H9 (cell line): Measurements from ENCODE around the gene MBD3L4. TPM values are rescaled to one million over a fixed set of nuclear protein-coding genes. Genes with fewer than 3 reads are reported as not detected.
A peak's percentile ranks its signal among the peaks of the same experiment; 100 is the strongest.

ENCODE experiments used
- DNase-seq: peaks from one replicate; pipeline ENCODE4 v3.0.0-alpha.2; 2017
- H2AFZ ChIP-seq: one replicate; pipeline ENCODE4 v1.6.1; 2013; ENCODE audit warnings: mild to moderate bottlenecking, low read length, control low read depth, moderate library complexity
- H2AK5ac ChIP-seq: 2 replicates; pipeline ENCODE4 v1.6.1; 2013; ENCODE audit warnings: low read length, control low read depth, mixed read lengths; ENCODE audit not compliant: insufficient read length
- H2BK120ac ChIP-seq: one replicate; pipeline ENCODE4 v1.6.1; 2013; ENCODE audit warnings: low read depth, mild to moderate bottlenecking, low read length, control low read depth, inconsistent platforms; ENCODE audit not compliant: poor library complexity, severe bottlenecking
- H2BK12ac ChIP-seq: 2 replicates; pipeline ENCODE4 v1.6.1; 2013; ENCODE audit warnings: low read length, control low read depth, mixed read lengths, low read depth; ENCODE audit not compliant: insufficient read length
- H2BK15ac ChIP-seq: 2 replicates; pipeline ENCODE4 v1.6.1; 2013; ENCODE audit warnings: low read depth, low read length, control low read depth
- H2BK20ac ChIP-seq: one replicate; pipeline ENCODE4 v1.6.1; 2013; ENCODE audit warnings: low read depth, mild to moderate bottlenecking, low read length, control low read depth, inconsistent platforms; ENCODE audit not compliant: poor library complexity, severe bottlenecking
- H2BK5ac ChIP-seq: 2 replicates; pipeline ENCODE4 v1.6.1; 2013; ENCODE audit warnings: low read length, control low read depth, mixed read lengths; ENCODE audit not compliant: insufficient read length
- H3K14ac ChIP-seq: 2 replicates; pipeline ENCODE4 v1.6.1; 2013; ENCODE audit warnings: low read length, control low read depth; ENCODE audit not compliant: insufficient read depth
- H3K18ac ChIP-seq: 2 replicates; pipeline ENCODE4 v1.6.1; 2013; ENCODE audit warnings: low read depth, mild to moderate bottlenecking, mixed read lengths, low read length, control low read depth; ENCODE audit not compliant: insufficient read length
- H3K23ac ChIP-seq: 2 replicates; pipeline ENCODE4 v1.6.1; 2013; ENCODE audit warnings: low read length, control low read depth, mixed read lengths, low read depth; ENCODE audit not compliant: insufficient read length
- H3K23me2 ChIP-seq: 2 replicates; pipeline ENCODE4 v1.6.1; 2013; ENCODE audit warnings: low read depth, mild to moderate bottlenecking, mixed read lengths, low read length, control low read depth; ENCODE audit not compliant: insufficient read length, poor library complexity, severe bottlenecking
- H3K27ac ChIP-seq: 2 replicates; pipeline ENCODE4 v1.5.1; 2013; ENCODE audit warnings: low read length, control low read depth, mixed read lengths, low read depth; ENCODE audit not compliant: insufficient read length
- H3K27me3 ChIP-seq: 2 replicates; pipeline ENCODE4 v1.6.1; 2013; ENCODE audit warnings: low read length, control low read depth, inconsistent platforms; ENCODE audit not compliant: insufficient read depth
- H3K4ac ChIP-seq: 2 replicates; pipeline ENCODE4 v1.6.1; 2013; ENCODE audit warnings: low read depth, mild to moderate bottlenecking, control low read depth, inconsistent platforms, low read length, moderate library complexity
- H3K4me1 ChIP-seq: 2 replicates; pipeline ENCODE4 v1.6.1; 2013; ENCODE audit warnings: low read length, control low read depth, inconsistent platforms; ENCODE audit not compliant: insufficient read depth
- H3K4me2 ChIP-seq: 2 replicates; pipeline ENCODE4 v1.6.1; 2013; ENCODE audit warnings: low read length, control low read depth, mixed read lengths; ENCODE audit not compliant: insufficient read length, insufficient read depth
- H3K56ac ChIP-seq: 2 replicates; pipeline ENCODE4 v1.6.1; 2013; ENCODE audit warnings: low read depth, mild to moderate bottlenecking, mixed read lengths, low read length, control low read depth; ENCODE audit not compliant: insufficient read length
- H3K79me1 ChIP-seq: 2 replicates; pipeline ENCODE4 v1.6.1; 2013; ENCODE audit warnings: low read depth, mild to moderate bottlenecking, moderate library complexity, low read length, control low read depth, inconsistent platforms; ENCODE audit not compliant: insufficient read depth, poor library complexity, severe bottlenecking
- H3K79me2 ChIP-seq: 2 replicates; pipeline ENCODE4 v1.6.1; 2013; ENCODE audit warnings: low read length, control low read depth, inconsistent platforms; ENCODE audit not compliant: insufficient read depth
- H3K9ac ChIP-seq: 2 replicates; pipeline ENCODE4 v1.6.1; 2013; ENCODE audit warnings: low read length, control low read depth, mixed read lengths; ENCODE audit not compliant: insufficient read length; ENCODE audit errors: extremely low read depth
- H3K9me3 ChIP-seq: one replicate; pipeline ENCODE4 v1.6.1; 2013; ENCODE audit warnings: low read depth, low read length, inconsistent platforms; ENCODE audit not compliant: control insufficient read depth
- H3T11ph ChIP-seq: one replicate; pipeline ENCODE4 v1.6.1; 2013; ENCODE audit warnings: mild to moderate bottlenecking, low read length, control low read depth, inconsistent platforms
- H4K20me1 ChIP-seq: one replicate; pipeline ENCODE4 v1.6.1; 2013; ENCODE audit not compliant: control insufficient read depth, insufficient read length, insufficient read depth
- H4K5ac ChIP-seq: 2 replicates; pipeline ENCODE4 v1.6.1; 2013; ENCODE audit warnings: low read depth, mild to moderate bottlenecking, mixed read lengths, low read length, control low read depth; ENCODE audit not compliant: insufficient read length
- H4K8ac ChIP-seq: replicated peaks from 2 replicates; pipeline ENCODE4 v1.6.1; 2013; ENCODE audit warnings: low read length, control low read depth, mixed read lengths, low read depth; ENCODE audit not compliant: insufficient read length
- H4K91ac ChIP-seq: 2 replicates; pipeline ENCODE4 v1.6.1; 2013; ENCODE audit warnings: low read depth, mild to moderate bottlenecking, moderate library complexity, mixed read lengths, low read length, control low read depth; ENCODE audit not compliant: insufficient read length
- H3K27ac Mint-ChIP-seq, 3 experiments: 2 replicates in 2 of 3; 3 replicates in 1 of 3; pipeline ENCODE4 v1.8.0; 2020 to 2021; ENCODE audit warnings: mixed read lengths in 3 of 3, mild to moderate bottlenecking in 1 of 3, moderate library complexity in 1 of 3
- H3K27me3 Mint-ChIP-seq: 2 replicates; pipeline ENCODE4 v1.8.0; 2021; ENCODE audit warnings: low read depth, mild to moderate bottlenecking, moderate library complexity, mixed read lengths
- H3K36me3 Mint-ChIP-seq, 3 experiments: 2 replicates in 2 of 3; 3 replicates in 1 of 3; pipeline ENCODE4 v1.8.0; 2020 to 2021; ENCODE audit warnings: low read depth in 3 of 3, mixed read lengths in 3 of 3; ENCODE audit not compliant: insufficient read depth in 1 of 3
- H3K4me1 Mint-ChIP-seq, 2 experiments: 2 replicates each; pipeline ENCODE4 v1.8.0; 2020; ENCODE audit warnings: mixed read lengths in 2 of 2
- H3K4me3 Mint-ChIP-seq, 2 experiments: 2 replicates in 1 of 2; 3 replicates in 1 of 2; pipeline ENCODE4 v1.8.0; 2020 to 2021; ENCODE audit warnings: mild to moderate bottlenecking in 2 of 2, mixed read lengths in 2 of 2, moderate library complexity in 1 of 2
- H3K9me3 Mint-ChIP-seq, 2 experiments: 2 replicates in 1 of 2; 3 replicates in 1 of 2; pipeline ENCODE4 v1.8.0; 2020; ENCODE audit warnings: mild to moderate bottlenecking in 2 of 2, mixed read lengths in 2 of 2, moderate library complexity in 1 of 2
- WGBS: extraction: QIAGEN DNeasy Blood & Tissue Kit; methylation state at CpG from one replicate; pipeline ENCODE4 v1.1.7; 2013; ENCODE audit warnings: missing lambda C conversion rate, low lambda C conversion rate, mixed read lengths; ENCODE audit not compliant: insufficient read length; ENCODE audit errors: extremely low coverage; 5-methylcytosine and 5-hydroxymethylcytosine counted together
- total RNA-seq: library from RNA; stranded (reverse); gene quantifications from 2 replicates; pipeline ENCODE4 v1.2.1, GENCODE V29; 2021
- TF ChIP-seq, protein P1 (sequence below): fragments of 200-600 bp; sonication (generic); conservative IDR thresholded peaks from 3 replicates; pipeline ENCODE4 v1.8.0; 2021; ENCODE audit warnings: antibody characterized with exemption, mild to moderate bottlenecking

MBD3L4 gene
- total RNA-seq, 1 experiment from 2014 or later = not detected

DNA sequence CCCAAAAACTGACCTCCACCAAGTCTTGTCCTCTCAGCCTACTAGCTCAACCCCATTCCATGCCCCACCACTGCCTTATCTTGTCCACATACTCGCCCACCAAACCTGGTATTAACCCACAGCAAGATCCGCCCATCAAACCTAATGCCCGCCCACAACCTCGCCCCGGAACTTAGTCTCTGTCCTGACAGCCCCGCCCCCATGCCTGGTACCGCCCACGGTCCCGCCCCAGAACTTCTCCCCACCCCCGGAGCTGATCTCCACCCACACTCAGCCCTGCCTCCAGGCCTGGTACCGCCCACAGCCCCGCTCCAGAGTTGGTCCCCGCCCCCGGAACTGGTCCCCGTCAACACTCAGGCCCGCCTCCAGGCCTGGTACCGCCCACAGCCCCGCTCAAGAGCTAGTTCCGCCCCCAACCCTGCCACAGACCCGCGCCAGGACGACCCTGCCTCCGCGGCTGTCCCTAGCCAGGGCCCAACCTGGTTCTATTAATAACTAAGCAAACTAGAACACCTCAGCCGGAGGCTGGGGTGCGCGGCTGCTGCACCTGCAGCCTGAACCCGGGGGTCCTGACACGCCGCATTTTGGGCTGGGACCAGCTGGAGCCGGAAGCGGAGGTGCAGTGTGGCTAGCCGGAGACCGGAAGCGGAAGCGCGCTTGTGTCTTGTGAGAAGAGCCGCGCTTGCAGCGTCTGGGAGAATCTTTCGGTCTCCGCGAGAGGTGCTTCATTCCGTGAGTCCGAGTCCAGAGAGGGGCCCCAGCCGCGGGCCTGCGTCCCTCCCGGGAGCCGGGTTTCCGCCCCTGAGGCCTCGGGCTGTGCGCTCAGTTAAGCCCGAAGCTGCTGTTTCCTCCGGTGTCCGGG, 29.3 kb upstream of the MBD3L4 start, which contains the start of gene ZNF557:
Gene ZNF557, plus strand, starts transcription at position 662 of the 862 bp plus-strand sequence. CDS start 5,372 bp downstream, outside the sequence.
- Mint-ChIP-seq H3K36me3 (peaks cover 27 to 37% (median 28%) of the 10 kb centered on the region in 3 experiments), H3K9me3 (peaks cover 34 to 39% of the 10 kb centered on the region in 2 experiments), H3K4me3 (peak within 1 kb of the TSS; percentile 91 to 94), H3K27me3 (no peaks in the 10 kb centered on the region), H3K27ac (peak within 1 kb of the TSS; percentile 85 to 88 (median 86); a peak in 4 of 7 replicates), H3K4me1 (peaks cover 0 to 3% of the 10 kb centered on the region in 2 experiments; a peak in 2 of 4 replicates)
- no peak within 1 kb of the TSS for H2BK20ac ChIP-seq
- peak within 1 kb of the TSS; percentile 92 for H3K14ac ChIP-seq
- H3K4me2 ChIP-seq = peak within 1 kb of the TSS; percentile 77
- no peak within 1 kb of the TSS for H2BK5ac ChIP-seq
- peak within 1 kb of the TSS; percentile 71 for H3K9ac ChIP-seq
- H2BK12ac ChIP-seq = no peak within 1 kb of the TSS
- DNase-seq = peak; percentile 97
- H2AK5ac ChIP-seq = no peak within 1 kb of the TSS
- TF ChIP-seq, protein P1, sequence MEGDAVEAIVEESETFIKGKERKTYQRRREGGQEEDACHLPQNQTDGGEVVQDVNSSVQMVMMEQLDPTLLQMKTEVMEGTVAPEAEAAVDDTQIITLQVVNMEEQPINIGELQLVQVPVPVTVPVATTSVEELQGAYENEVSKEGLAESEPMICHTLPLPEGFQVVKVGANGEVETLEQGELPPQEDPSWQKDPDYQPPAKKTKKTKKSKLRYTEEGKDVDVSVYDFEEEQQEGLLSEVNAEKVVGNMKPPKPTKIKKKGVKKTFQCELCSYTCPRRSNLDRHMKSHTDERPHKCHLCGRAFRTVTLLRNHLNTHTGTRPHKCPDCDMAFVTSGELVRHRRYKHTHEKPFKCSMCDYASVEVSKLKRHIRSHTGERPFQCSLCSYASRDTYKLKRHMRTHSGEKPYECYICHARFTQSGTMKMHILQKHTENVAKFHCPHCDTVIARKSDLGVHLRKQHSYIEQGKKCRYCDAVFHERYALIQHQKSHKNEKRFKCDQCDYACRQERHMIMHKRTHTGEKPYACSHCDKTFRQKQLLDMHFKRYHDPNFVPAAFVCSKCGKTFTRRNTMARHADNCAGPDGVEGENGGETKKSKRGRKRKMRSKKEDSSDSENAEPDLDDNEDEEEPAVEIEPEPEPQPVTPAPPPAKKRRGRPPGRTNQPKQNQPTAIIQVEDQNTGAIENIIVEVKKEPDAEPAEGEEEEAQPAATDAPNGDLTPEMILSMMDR = no peak
- no peak within 1 kb of the TSS for H3K23ac ChIP-seq
- H3K23me2 ChIP-seq = peaks cover 7% of the 10 kb centered on the region
- peak within 1 kb of the TSS; percentile 93 for H3K18ac ChIP-seq
- no peak within 1 kb of the TSS for H3K56ac ChIP-seq
- H2BK120ac ChIP-seq = peak within 1 kb of the TSS; percentile 94
- H3K79me2 ChIP-seq = no peaks in the 10 kb centered on the region
- H3T11ph ChIP-seq = no peak within 1 kb of the TSS
- no peak within 1 kb of the TSS for H2BK15ac ChIP-seq
- H4K5ac ChIP-seq = no peak within 1 kb of the TSS
- H3K27ac ChIP-seq = no peak within 1 kb of the TSS
- H4K91ac ChIP-seq = no peak within 1 kb of the TSS
- no peaks in the 10 kb centered on the region for H3K9me3 ChIP-seq
- WGBS = no CpG with 5 or more reads among the region's 56 CpGs
- H2AFZ ChIP-seq = peak within 1 kb of the TSS; percentile 99
- no peaks in the 10 kb centered on the region for H3K79me1 ChIP-seq
- H3K27me3 ChIP-seq = no peaks in the 10 kb centered on the region
- H4K8ac ChIP-seq = no peak within 1 kb of the TSS
- no peaks in the 10 kb centered on the region for H3K4me1 ChIP-seq
- H3K4ac ChIP-seq = no peak within 1 kb of the TSS
- H4K20me1 ChIP-seq = no peaks in the 10 kb centered on the region
